Activated naive CD8-positive, alpha-beta T cell treated with anti-CD3 and anti-CD28 coated beads for 36 hours (primary cell): ENCODE measurements around the gene RERE. TPM values are rescaled to one million over a fixed set of nuclear protein-coding genes. Genes with fewer than 3 reads are reported as not detected.

Experiments used
- DNase-seq: peaks from one replicate; pipeline ENCODE4 v3.0.0; 2021
- H3K27ac Mint-ChIP-seq: one replicate; pipeline ENCODE4 v1.8.0; 2022; ENCODE audit warnings: mild to moderate bottlenecking, moderate library complexity, mixed read lengths
- H3K27me3 Mint-ChIP-seq: one replicate; pipeline ENCODE4 v1.8.0; 2022; ENCODE audit warnings: mild to moderate bottlenecking, mixed read lengths
- H3K36me3 Mint-ChIP-seq: one replicate; pipeline ENCODE4 v1.8.0; 2021; ENCODE audit warnings: mild to moderate bottlenecking, mixed read lengths
- H3K4me1 Mint-ChIP-seq: one replicate; pipeline ENCODE4 v1.8.0; 2021; ENCODE audit warnings: mixed read lengths
- H3K4me3 Mint-ChIP-seq: one replicate; pipeline ENCODE4 v1.8.0; 2022; ENCODE audit warnings: mild to moderate bottlenecking, moderate library complexity, mixed read lengths
- H3K9me3 Mint-ChIP-seq: one replicate; pipeline ENCODE4 v1.8.0; 2022; ENCODE audit warnings: mixed read lengths
- total RNA-seq, 2 experiments: library from RNA; stranded (reverse); gene quantifications; one replicate each; pipeline ENCODE4 v1.2.3, GENCODE V29; 2021

RERE gene
- total RNA-seq, 2 experiments from 2014 or later = 36.8 to 39.6 TPM

DNA sequence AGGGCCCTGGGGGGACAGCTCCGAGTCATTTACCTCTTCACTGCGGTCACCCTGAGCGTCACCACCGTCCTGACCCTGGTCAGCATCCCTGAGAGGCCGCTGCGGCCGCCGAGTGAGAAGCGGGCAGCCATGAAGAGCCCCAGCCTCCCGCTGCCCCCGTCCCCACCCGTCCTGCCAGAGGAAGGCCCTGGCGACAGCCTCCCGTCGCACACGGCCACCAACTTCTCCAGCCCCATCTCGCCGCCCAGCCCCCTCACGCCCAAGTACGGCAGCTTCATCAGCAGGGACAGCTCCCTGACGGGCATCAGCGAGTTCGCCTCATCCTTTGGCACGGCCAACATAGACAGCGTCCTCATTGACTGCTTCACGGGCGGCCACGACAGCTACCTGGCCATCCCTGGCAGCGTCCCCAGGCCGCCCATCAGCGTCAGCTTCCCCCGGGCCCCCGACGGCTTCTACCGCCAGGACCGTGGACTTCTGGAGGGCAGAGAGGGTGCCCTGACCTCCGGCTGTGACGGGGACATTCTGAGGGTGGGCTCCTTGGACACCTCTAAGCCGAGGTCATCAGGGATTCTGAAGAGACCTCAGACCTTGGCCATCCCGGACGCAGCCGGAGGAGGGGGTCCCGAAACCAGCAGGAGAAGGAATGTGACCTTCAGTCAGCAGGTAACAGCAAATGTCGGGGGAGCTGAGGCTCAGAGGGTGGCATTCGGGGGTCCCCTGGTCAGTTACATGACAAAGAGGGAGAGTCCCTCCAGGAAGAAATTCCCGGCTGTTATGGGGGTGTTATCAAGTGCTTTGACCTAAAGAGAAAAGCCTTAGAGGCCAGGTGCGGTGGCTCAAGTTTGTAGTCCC is 486.9 kb downstream of the RERE start:
- no peak overlapping the region for H3K4me3 Mint-ChIP-seq
- H3K4me1 Mint-ChIP-seq = no peaks in the 10 kb centered on the region
- DNase-seq = no peak
- H3K27me3 Mint-ChIP-seq = no peaks in the 10 kb centered on the region
- H3K9me3 Mint-ChIP-seq = no peaks in the 10 kb centered on the region
- no peak overlapping the region for H3K27ac Mint-ChIP-seq
- no peaks in the 10 kb centered on the region for H3K36me3 Mint-ChIP-seq

DNA sequence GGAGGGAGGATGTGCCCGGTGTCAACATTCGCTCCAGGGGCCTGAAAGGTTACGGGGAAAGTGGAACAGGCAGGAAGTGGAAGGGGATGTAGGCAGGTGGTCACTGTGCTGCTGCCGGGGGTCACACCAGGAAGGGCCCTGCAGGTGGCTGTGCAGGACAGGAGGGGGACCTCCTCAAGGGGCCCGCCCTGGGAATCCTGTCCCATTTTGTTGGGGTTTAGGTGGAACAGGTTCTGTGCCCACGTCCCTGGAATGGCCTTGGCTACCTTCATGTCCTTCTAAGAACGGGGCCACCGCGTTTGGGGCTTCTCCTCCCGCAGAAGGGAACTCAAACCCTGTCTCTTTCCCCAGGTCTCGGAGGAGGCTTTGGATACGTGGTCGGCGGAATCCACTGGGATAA is 487.6 kb downstream of the RERE start:
- H3K36me3 Mint-ChIP-seq = no peaks in the 10 kb centered on the region
- H3K4me1 Mint-ChIP-seq = no peaks in the 10 kb centered on the region
- no peak overlapping the region for H3K27ac Mint-ChIP-seq
- H3K9me3 Mint-ChIP-seq = no peaks in the 10 kb centered on the region
- no peak for DNase-seq
- H3K4me3 Mint-ChIP-seq = no peak overlapping the region
- H3K27me3 Mint-ChIP-seq = no peaks in the 10 kb centered on the region

DNA sequence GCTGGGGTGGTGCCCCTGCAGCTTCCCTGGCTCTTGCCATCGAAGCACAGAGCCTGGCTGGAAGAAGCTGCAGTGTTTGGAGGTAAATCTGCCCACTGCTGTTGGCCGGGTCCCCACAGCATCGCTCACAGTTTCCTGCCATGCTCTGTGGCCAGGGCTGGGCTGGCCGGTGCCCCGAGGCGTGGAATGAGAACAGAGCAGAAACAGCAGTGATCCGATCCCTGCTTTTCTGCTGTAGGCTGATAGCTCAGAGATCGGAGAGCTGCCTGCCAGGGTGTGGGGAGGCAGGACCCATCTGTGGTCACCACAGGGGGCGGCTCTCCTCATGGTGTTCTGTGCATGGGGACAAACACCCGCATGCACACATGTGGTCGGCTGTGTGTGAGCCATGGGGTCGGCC is 488.0 kb downstream of the RERE start:
- no peak overlapping the region for H3K27ac Mint-ChIP-seq
- H3K4me1 Mint-ChIP-seq = no peaks in the 10 kb centered on the region
- no peaks in the 10 kb centered on the region for H3K36me3 Mint-ChIP-seq
- H3K4me3 Mint-ChIP-seq = no peak overlapping the region
- DNase-seq = no peak
- H3K27me3 Mint-ChIP-seq = no peaks in the 10 kb centered on the region
- no peaks in the 10 kb centered on the region for H3K9me3 Mint-ChIP-seq

- Mint-ChIP-seq H3K27ac (no peak overlapping the region), H3K27me3 (no peaks in the 10 kb centered on the region), H3K9me3 (no peaks in the 10 kb centered on the region), H3K36me3 (no peaks in the 10 kb centered on the region), H3K4me3 (no peak overlapping the region), H3K4me1 (no peaks in the 10 kb centered on the region)
- no peak for DNase-seq
These were observed 489.2 kb downstream of the RERE start for GRCh38 chr1:8328271-8328670.

- no peak for DNase-seq
- no peaks in the 10 kb centered on the region for H3K36me3 Mint-ChIP-seq
- peaks cover 2% of the 10 kb centered on the region for H3K9me3 Mint-ChIP-seq
- no peak overlapping the region for H3K4me3 Mint-ChIP-seq
- no peak overlapping the region for H3K27ac Mint-ChIP-seq
- H3K27me3 Mint-ChIP-seq = no peaks in the 10 kb centered on the region
- H3K4me1 Mint-ChIP-seq = no peaks in the 10 kb centered on the region
These were observed 491.2 kb downstream of the RERE start for GRCh38 chr1:8326265-8326664.

DNA sequence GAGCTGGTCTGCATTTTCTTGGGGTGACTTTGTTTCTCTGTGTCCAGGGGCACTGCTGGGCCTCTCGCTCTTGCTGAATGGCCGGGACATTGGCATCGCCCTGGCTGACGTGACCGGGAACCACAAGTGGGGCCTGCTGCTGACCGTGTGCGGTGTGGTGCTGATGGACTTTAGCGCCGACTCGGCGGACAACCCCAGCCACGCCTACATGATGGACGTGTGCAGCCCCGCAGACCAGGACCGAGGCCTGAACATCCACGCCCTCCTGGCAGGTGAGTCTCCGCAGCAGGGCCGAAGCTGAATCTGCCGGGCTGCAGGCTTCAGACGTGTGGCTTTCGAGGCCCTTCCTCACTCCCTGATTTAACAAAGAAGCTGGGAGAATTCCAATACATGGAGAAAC is 491.7 kb downstream of the RERE start:
- H3K4me3 Mint-ChIP-seq = no peak overlapping the region
- no peaks in the 10 kb centered on the region for H3K27me3 Mint-ChIP-seq
- H3K27ac Mint-ChIP-seq = no peak overlapping the region
- peaks cover 2% of the 10 kb centered on the region for H3K9me3 Mint-ChIP-seq
- H3K4me1 Mint-ChIP-seq = no peaks in the 10 kb centered on the region
- DNase-seq = no peak
- H3K36me3 Mint-ChIP-seq = no peaks in the 10 kb centered on the region

DNA sequence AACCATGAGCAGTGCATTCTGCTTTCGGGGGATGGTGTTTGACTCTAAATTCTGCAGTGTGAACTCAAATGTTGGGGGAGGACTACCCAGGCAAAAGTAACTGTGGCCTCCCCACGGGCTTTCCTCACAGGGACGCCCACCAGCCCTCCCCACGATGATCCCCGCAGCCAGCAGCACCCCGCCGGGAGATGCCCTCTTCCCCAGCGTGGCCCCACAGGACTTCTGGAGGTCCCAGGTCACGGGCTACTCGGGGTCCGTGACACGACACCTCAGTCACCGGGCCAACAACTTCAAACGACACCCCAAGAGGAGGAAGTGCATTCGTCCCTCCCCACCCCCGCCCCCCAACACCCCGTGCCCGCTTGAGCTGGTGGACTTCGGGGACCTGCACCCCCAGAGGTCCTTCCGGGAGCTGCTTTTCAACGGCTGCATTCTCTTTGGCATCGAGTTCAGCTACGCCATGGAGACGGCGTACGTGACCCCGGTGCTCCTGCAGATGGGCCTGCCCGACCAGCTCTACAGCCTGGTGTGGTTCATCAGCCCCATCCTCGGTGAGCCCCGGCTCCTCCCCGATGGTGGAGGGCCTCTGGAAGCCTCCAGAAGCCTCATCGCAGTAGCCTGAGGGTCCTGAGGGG is 493.1 kb downstream of the RERE start:
- Mint-ChIP-seq H3K27ac (no peak overlapping the region), H3K4me1 (no peaks in the 10 kb centered on the region), H3K9me3 (peaks cover 2% of the 10 kb centered on the region), H3K36me3 (no peaks in the 10 kb centered on the region), H3K4me3 (no peak overlapping the region), H3K27me3 (no peaks in the 10 kb centered on the region)
- no peak for DNase-seq

DNA sequence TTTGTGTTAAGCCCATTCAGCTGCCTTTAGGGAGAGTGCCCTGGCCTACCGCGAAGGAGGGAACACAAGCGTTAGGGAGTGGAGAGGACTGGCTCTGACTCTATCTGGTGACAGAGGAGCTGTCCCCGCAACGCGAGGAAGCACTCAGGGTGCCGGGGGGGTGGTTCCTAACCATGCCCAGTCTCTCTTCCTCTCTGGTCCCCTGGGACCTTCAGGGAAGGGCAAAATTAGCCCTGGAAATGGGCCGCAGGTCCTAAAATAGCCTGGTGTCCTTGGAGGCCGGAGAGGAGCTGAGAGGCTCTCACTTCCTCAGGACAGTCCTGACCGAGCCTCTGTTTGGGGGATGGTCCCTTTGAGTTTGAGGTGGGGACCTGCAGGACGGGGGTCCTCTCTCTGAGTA is 493.7 kb downstream of the RERE start:
- Mint-ChIP-seq H3K4me3 (no peak overlapping the region), H3K27ac (no peak overlapping the region), H3K27me3 (peaks cover 1% of the 10 kb centered on the region), H3K4me1 (peaks cover 1% of the 10 kb centered on the region), H3K9me3 (peaks cover 2% of the 10 kb centered on the region), H3K36me3 (no peaks in the 10 kb centered on the region)
- no peak for DNase-seq

DNA sequence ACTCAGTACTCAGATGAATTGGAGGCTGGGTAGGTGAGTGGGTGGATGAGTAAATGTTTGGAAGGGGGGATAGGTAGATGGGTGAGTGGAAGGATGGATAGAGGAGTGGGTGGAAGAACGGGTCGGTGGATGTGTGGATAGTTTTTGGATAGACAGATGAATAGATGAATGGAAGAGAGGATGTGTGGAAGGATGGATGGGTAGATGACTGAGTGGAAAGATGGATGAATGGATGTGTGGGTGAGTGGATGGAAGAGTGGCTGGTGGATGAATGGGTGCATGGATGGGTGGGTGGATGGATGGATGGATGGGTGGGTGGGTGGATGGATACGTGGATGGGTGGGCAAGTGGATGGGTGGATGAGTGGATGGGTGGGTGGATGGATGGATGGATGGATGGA is 495.8 kb downstream of the RERE start:
- no peak for DNase-seq
- Mint-ChIP-seq H3K27me3 (peaks cover 9% of the 10 kb centered on the region), H3K27ac (no peak overlapping the region), H3K4me1 (peaks cover 6% of the 10 kb centered on the region), H3K36me3 (no peaks in the 10 kb centered on the region), H3K9me3 (peaks cover 2% of the 10 kb centered on the region), H3K4me3 (no peak overlapping the region)

GRCh38 chr1:8318436-8318835 is 499.0 kb downstream of the RERE start:
- Mint-ChIP-seq H3K4me3 (peak overlapping the region; percentile 65), H3K9me3 (peaks cover 2% of the 10 kb centered on the region)

DNA sequence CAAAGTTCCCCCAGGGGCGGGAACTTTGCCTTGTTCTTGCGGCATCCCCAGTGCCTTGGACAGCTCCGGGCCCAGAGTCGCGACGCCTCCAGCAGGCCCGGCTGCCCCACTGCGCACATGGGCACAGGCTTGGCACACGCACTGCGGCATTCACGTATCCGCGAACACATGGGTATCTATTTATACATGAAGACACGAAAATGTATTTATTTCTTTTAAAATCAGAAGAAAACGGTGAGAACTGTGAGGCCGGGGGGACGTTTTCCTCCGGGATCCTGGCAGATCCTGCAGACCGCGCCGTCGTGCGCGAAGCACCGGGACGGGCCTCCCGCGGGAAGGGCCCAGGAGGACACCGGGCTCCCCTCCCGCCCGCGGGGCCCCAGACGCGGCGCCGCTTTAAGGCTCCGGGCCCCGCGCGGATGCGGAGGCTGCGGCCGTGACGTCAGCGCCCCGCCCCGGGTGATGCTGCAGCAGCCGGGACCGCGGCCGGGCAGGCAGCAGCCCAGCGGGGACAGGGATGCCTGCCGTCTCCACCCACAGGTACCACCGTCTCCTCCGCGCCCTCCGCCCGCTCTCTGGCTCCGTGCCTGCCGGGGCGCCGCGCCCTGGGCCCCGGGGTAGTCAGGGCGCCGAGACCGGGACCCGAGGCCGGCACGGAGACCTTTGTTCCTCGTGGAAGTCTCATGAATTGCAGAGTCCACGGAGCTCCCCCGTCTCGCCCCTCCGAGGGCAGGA is 499.6 kb downstream of the RERE start, which contains the start of gene SLC45A1:
Gene SLC45A1, plus strand, starts transcription at position 468 of the 735 bp plus-strand sequence. CDS start 6,216 bp downstream, outside the sequence.
- peak; percentile 84 for DNase-seq
- peak within 1 kb of the TSS; percentile 65 for H3K4me3 Mint-ChIP-seq
- H3K27me3 Mint-ChIP-seq = peaks cover 42% of the 10 kb centered on the region
- no peaks in the 10 kb centered on the region for H3K36me3 Mint-ChIP-seq
- no peak within 1 kb of the TSS for H3K27ac Mint-ChIP-seq
- H3K4me1 Mint-ChIP-seq = peaks cover 11% of the 10 kb centered on the region
- H3K9me3 Mint-ChIP-seq = peaks cover 2% of the 10 kb centered on the region

More at GRCh38 chr1:8318436-8318835, 499.0 kb downstream of the RERE start:
- Mint-ChIP-seq H3K4me1 (peaks cover 11% of the 10 kb centered on the region), H3K27me3 (peaks cover 39% of the 10 kb centered on the region), H3K27ac (no peak overlapping the region), H3K36me3 (no peaks in the 10 kb centered on the region)
- DNase-seq = no peak

DNA sequence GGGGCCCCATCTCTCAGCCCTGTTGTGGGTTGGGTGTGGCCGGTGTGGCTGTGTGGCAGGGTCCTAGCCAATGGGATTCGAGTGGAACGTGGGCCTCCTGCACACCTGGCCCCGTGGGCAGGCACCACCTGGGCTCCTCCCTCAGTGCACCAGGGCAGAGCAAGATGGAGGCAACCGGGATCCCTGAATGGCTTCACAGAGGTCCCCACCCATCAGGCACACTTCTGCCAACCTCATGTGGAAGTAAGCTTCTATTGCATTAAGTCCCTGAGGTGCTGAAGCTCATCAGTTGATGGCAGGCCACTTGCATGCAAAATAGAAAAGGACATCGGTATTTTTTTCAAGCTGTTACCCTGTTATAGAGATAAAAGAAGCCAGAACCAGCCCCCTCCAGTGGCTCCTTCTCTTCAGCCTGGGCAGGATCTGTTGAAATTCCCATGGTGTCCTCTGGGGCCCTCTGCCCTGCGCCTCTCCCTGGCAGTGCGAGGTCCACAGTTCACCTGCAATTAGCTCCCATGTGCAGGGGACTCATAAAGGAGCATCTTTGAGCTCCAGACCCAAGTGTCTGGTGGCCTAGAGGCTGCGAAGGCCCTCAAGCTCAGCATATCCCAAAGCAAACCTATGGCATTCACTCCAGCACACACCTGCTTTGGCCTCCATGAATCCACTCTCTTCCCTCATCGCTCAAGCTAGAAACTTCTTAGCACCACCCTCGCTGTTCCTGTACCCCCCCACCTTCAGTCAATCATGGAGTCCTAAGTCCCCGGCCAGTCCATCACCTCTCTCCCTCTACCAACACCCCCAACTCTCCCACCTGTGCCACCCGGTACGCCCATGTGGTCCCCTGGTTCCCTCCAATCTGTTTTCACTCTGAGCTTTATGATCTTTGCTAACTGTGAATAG is 501.6 kb downstream of the RERE start:
- Mint-ChIP-seq H3K4me1 (peaks cover 11% of the 10 kb centered on the region), H3K36me3 (no peaks in the 10 kb centered on the region), H3K27ac (no peak overlapping the region), H3K9me3 (no peaks in the 10 kb centered on the region), H3K27me3 (peaks cover 42% of the 10 kb centered on the region), H3K4me3 (no peak overlapping the region)
- DNase-seq = no peak

- Mint-ChIP-seq H3K27ac (no peak overlapping the region), H3K9me3 (no peaks in the 10 kb centered on the region), H3K27me3 (peaks cover 42% of the 10 kb centered on the region), H3K36me3 (no peaks in the 10 kb centered on the region), H3K4me3 (no peak overlapping the region), H3K4me1 (peaks cover 11% of the 10 kb centered on the region)
- DNase-seq = peak; percentile 34
These were observed 502.8 kb downstream of the RERE start for GRCh38 chr1:8314346-8315280.
